Activated CD4-positive, alpha-beta T cell treated with anti-CD3 and anti-CD28 coated beads for 24 hours (primary cell): ENCODE results near the gene FARP1.
"Not testable (repeated sequence)": the region's sequence is repeated elsewhere in the genome, so short reads cannot be mapped to it uniquely, and the experiment has no call there.

ENCODE experiments used
- DNase-seq, 2 donors: peaks; one replicate each; pipeline ENCODE4 v3.0.0-alpha.2; 2020; ENCODE audit warnings: low read depth in 2 of 2

Gene FARP1

GRCh38 chr13:98263841-98264240 is 120.9 kb downstream of the FARP1 start:
- DNase-seq = no peak

GRCh38 chr13:98264877-98265276 is 122.0 kb downstream of the FARP1 start:
- no peak for DNase-seq

GRCh38 chr13:98265692-98266551 is 123.0 kb downstream of the FARP1 start:
- DNase-seq = no peak

GRCh38 chr13:98267080-98267912 is 124.4 kb downstream of the FARP1 start:
- DNase-seq = no peak

GRCh38 chr13:98269386-98269785 is 126.5 kb downstream of the FARP1 start:
- no peak for DNase-seq

GRCh38 chr13:98270819-98271218 is 127.9 kb downstream of the FARP1 start:
- no peak for DNase-seq

GRCh38 chr13:98271646-98272045 is 128.8 kb downstream of the FARP1 start:
- not testable (repeated sequence) for DNase-seq

GRCh38 chr13:98272549-98272948 is 129.7 kb downstream of the FARP1 start:
- no peak for DNase-seq

GRCh38 chr13:98273067-98273823 is 130.4 kb downstream of the FARP1 start:
- DNase-seq = no peak

- DNase-seq = no peak
These were observed 131.2 kb downstream of the FARP1 start for GRCh38 chr13:98273824-98274742.

- DNase-seq = no peak
These were observed 132.1 kb downstream of the FARP1 start for GRCh38 chr13:98274921-98275487.

- DNase-seq = no peak
These were observed 132.8 kb downstream of the FARP1 start for GRCh38 chr13:98275681-98276171.

- DNase-seq = no peak
These were observed 133.6 kb downstream of the FARP1 start for GRCh38 chr13:98276486-98276885.

- DNase-seq = no peak
These were observed 135.3 kb downstream of the FARP1 start for GRCh38 chr13:98278068-98278724.

- no peak for DNase-seq
These were observed 136.7 kb downstream of the FARP1 start for GRCh38 chr13:98279473-98280175.

GRCh38 chr13:98280176-98280510 is 137.2 kb downstream of the FARP1 start:
- no peak for DNase-seq

- DNase-seq = no peak
These were observed 141.8 kb downstream of the FARP1 start for GRCh38 chr13:98284679-98285078.

- DNase-seq = no peak
These were observed 142.4 kb downstream of the FARP1 start for GRCh38 chr13:98285317-98285716.

GRCh38 chr13:98285852-98286594 is 143.1 kb downstream of the FARP1 start:
- DNase-seq = no peak
